Glutamatergic neuron (in vitro differentiated cells): ENCODE measurements around the gene SYNDIG1L. TPM values are rescaled to one million over a fixed set of nuclear protein-coding genes. Genes with fewer than 3 reads are reported as not detected.

Experiments
- DNase-seq: peaks from one replicate; pipeline ENCODE4 v3.0.0; 2022
- H3K27ac Mint-ChIP-seq: one replicate; pipeline ENCODE4 v1.8.0; 2020; ENCODE audit warnings: mild to moderate bottlenecking, mixed read lengths, inconsistent platforms; ENCODE audit not compliant: unreplicated experiment
- H3K27me3 Mint-ChIP-seq: one replicate; pipeline ENCODE4 v1.8.0; 2020; ENCODE audit warnings: mild to moderate bottlenecking, moderate library complexity, mixed read lengths, inconsistent platforms; ENCODE audit not compliant: unreplicated experiment
- H3K36me3 Mint-ChIP-seq: one replicate; pipeline ENCODE4 v1.8.0; 2020; ENCODE audit warnings: mild to moderate bottlenecking, mixed read lengths, inconsistent platforms; ENCODE audit not compliant: unreplicated experiment
- H3K4me1 Mint-ChIP-seq: one replicate; pipeline ENCODE4 v1.8.0; 2020; ENCODE audit warnings: mild to moderate bottlenecking, low read depth, mixed read lengths, inconsistent platforms; ENCODE audit not compliant: unreplicated experiment
- H3K4me3 Mint-ChIP-seq: one replicate; pipeline ENCODE4 v1.8.0; 2020; ENCODE audit warnings: mild to moderate bottlenecking, mixed read lengths, inconsistent platforms; ENCODE audit not compliant: unreplicated experiment
- H3K9me3 Mint-ChIP-seq: one replicate; pipeline ENCODE4 v1.8.0; 2020; ENCODE audit warnings: mild to moderate bottlenecking, moderate library complexity, mixed read lengths, inconsistent platforms; ENCODE audit not compliant: unreplicated experiment
- total RNA-seq: library from RNA; stranded (reverse); fragmentation: NEBNext Ultra II Directional; extraction: Animal tissue kit (Norgen Biotek cat#: 25700); gene quantifications from one replicate; pipeline ENCODE4 v1.2.1, GENCODE V29; 2021; ENCODE audit not compliant: unreplicated experiment
- TF ChIP-seq, protein P1 (sequence below): fragments of 200-600 bp; sonication (generic); IDR thresholded peaks from one replicate; pipeline ENCODE4 v1.5.0; 2021; ENCODE audit not compliant: partially characterized antibody, unreplicated experiment

SYNDIG1L gene
- total RNA-seq, 1 donor from 2014 or later, result 1.5 TPM

DNA sequence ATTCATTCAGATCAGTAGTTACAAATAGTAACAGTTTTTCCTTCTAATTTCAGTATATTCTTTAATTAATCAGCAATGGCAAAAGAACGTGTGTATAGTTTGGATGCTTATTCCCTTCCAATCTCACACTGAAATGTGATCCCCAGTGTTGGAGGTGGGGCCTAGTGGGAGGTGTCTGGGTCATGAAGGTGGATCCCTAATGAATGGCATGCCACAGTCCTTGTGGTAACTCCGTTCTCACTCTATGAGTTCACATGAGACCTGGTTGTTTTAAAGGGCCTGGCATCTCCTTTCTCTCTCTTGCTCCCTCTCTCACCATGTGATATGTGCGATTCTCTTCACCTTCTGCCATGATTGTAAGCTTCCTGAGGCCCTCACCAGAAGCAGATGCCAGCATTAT lies 18.9 kb upstream of the SYNDIG1L start:
- Mint-ChIP-seq H3K27ac (no peak overlapping the region), H3K4me1 (no peaks in the 10 kb centered on the region), H3K4me3 (no peak overlapping the region), H3K9me3 (no peaks in the 10 kb centered on the region), H3K27me3 (peaks cover 2% of the 10 kb centered on the region), H3K36me3 (no peaks in the 10 kb centered on the region)
- TF ChIP-seq, protein P1, sequence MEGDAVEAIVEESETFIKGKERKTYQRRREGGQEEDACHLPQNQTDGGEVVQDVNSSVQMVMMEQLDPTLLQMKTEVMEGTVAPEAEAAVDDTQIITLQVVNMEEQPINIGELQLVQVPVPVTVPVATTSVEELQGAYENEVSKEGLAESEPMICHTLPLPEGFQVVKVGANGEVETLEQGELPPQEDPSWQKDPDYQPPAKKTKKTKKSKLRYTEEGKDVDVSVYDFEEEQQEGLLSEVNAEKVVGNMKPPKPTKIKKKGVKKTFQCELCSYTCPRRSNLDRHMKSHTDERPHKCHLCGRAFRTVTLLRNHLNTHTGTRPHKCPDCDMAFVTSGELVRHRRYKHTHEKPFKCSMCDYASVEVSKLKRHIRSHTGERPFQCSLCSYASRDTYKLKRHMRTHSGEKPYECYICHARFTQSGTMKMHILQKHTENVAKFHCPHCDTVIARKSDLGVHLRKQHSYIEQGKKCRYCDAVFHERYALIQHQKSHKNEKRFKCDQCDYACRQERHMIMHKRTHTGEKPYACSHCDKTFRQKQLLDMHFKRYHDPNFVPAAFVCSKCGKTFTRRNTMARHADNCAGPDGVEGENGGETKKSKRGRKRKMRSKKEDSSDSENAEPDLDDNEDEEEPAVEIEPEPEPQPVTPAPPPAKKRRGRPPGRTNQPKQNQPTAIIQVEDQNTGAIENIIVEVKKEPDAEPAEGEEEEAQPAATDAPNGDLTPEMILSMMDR, result no peak
- no peak for DNase-seq

DNA sequence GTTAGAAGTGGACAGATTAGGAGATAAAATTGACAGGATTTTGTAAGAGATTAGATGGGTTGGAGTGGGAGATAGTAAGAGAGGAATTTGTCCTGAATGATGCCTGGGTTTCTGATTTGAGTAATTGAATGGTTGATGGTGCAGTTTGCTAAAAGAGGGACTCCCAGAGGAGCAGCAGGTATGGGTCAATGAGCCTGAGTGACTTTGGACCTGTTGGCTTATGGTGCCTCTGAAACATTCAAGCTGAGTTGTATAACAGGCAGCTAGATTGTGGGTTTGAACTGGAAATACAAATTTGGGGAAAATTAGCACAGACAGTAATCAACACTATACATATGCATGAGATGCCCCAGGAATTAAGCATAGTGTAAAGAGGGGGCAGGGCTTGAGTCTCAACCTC lies 16.7 kb upstream of the SYNDIG1L start:
- no peak overlapping the region for H3K27ac Mint-ChIP-seq
- no peak for DNase-seq
- no peak overlapping the region for H3K4me3 Mint-ChIP-seq
- H3K36me3 Mint-ChIP-seq, result no peaks in the 10 kb centered on the region
- peaks cover 4% of the 10 kb centered on the region for H3K27me3 Mint-ChIP-seq
- TF ChIP-seq, protein P1, result no peak
- no peaks in the 10 kb centered on the region for H3K9me3 Mint-ChIP-seq
- no peaks in the 10 kb centered on the region for H3K4me1 Mint-ChIP-seq

DNA sequence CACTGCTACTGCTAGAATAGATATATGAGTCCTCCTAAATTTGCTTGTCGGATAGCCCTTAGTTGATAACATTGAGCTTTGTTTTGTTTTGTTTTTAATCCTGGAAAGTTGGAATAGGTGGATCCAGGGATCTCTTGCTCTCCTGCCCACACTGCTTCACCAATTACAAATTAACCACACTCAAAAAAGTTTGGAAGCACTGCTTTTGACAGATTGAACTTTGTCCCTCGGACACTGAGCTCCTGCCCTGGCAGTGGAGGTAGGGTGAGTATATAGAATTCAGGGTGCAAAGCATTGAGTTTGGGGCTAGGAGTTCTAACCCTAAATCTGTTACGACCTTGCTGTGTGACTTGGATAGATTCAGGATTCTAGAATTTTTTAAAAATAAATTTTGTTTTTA lies 15.1 kb upstream of the SYNDIG1L start:
- no peak overlapping the region for H3K4me3 Mint-ChIP-seq
- H3K27ac Mint-ChIP-seq, result no peak overlapping the region
- no peak for DNase-seq
- peaks cover 4% of the 10 kb centered on the region for H3K27me3 Mint-ChIP-seq
- H3K9me3 Mint-ChIP-seq, result no peaks in the 10 kb centered on the region
- TF ChIP-seq, protein P1, result no peak
- H3K4me1 Mint-ChIP-seq, result no peaks in the 10 kb centered on the region
- H3K36me3 Mint-ChIP-seq, result no peaks in the 10 kb centered on the region

DNA sequence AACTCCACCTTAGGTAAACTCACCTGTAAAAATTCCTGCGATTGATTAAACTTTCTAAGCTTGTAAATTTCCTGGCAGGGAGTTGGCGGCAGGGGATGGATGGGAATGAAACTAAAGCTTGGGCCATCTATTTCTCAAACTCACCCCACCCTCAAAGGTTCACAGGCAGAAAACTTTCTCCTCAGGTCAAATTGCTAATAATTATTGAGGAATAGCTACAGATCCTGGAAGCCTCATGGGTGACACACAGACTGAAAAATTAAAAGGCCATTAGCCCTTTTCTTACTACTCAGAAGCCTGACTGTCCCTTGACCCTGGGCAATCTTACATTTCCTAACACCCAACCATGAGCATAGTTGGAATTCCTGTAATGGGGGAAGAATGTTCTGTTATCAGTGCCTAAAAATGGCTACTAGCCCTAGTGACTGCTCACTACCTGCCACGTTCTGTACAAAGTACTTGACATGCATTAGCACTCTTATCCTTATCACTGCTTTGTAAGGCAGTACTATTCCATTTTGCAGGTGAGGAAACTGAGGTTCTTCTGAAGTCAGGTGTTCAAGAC lies 12.4 kb upstream of the SYNDIG1L start:
- Mint-ChIP-seq H3K9me3 (no peaks in the 10 kb centered on the region), H3K27ac (no peak overlapping the region), H3K4me3 (no peak overlapping the region), H3K4me1 (no peaks in the 10 kb centered on the region), H3K27me3 (peaks cover 4% of the 10 kb centered on the region), H3K36me3 (no peaks in the 10 kb centered on the region)
- TF ChIP-seq, protein P1, result no peak
- DNase-seq, result no peak

DNA sequence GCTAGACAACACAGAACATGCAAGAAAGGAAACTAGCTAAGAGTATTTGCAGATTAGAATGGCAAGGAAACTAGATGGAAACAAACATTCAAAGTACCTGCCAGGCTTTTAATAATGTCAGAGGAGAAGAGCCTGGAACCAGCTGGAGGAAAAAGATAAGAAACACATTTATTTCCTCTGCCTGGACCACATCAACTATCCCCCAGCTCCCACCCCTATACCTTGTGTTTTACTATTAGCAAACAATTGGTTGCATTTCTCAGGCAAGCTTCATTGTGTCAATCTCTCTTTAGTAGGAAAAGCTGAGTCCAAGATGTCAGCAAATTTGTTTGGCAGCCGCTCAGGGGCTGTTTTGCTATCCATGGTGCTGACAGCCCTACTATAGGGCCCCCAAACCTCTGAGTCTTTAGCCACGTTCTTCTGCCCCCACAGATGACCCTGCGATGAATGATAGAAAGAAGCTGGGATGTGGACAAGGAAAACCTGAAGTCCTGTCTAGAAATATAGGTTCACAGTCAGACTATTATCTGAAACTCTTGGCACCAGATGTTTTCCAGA lies 11.6 kb upstream of the SYNDIG1L start:
- TF ChIP-seq, protein P1, result no peak
- peaks cover 2% of the 10 kb centered on the region for H3K27me3 Mint-ChIP-seq
- no peaks in the 10 kb centered on the region for H3K36me3 Mint-ChIP-seq
- no peaks in the 10 kb centered on the region for H3K4me1 Mint-ChIP-seq
- no peaks in the 10 kb centered on the region for H3K9me3 Mint-ChIP-seq
- no peak for DNase-seq
- H3K4me3 Mint-ChIP-seq, result no peak overlapping the region
- no peak overlapping the region for H3K27ac Mint-ChIP-seq
